GM18868 (cell line): ENCODE measurements around the gene TMCO1.
"Not testable (repeated sequence)": the region's sequence is repeated elsewhere in the genome, so short reads cannot be mapped to it uniquely, and the experiment has no call there.

ENCODE experiments used
- ATAC-seq: cut with Tn5 transposase; IDR thresholded peaks from one replicate; pipeline ENCODE4 v1.9.1; 2021; ENCODE audit warnings: mild to moderate bottlenecking, moderate library complexity; ENCODE audit not compliant: unreplicated experiment

Gene TMCO1, protein sequence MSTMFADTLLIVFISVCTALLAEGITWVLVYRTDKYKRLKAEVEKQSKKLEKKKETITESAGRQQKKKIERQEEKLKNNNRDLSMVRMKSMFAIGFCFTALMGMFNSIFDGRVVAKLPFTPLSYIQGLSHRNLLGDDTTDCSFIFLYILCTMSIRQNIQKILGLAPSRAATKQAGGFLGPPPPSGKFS

DNA sequence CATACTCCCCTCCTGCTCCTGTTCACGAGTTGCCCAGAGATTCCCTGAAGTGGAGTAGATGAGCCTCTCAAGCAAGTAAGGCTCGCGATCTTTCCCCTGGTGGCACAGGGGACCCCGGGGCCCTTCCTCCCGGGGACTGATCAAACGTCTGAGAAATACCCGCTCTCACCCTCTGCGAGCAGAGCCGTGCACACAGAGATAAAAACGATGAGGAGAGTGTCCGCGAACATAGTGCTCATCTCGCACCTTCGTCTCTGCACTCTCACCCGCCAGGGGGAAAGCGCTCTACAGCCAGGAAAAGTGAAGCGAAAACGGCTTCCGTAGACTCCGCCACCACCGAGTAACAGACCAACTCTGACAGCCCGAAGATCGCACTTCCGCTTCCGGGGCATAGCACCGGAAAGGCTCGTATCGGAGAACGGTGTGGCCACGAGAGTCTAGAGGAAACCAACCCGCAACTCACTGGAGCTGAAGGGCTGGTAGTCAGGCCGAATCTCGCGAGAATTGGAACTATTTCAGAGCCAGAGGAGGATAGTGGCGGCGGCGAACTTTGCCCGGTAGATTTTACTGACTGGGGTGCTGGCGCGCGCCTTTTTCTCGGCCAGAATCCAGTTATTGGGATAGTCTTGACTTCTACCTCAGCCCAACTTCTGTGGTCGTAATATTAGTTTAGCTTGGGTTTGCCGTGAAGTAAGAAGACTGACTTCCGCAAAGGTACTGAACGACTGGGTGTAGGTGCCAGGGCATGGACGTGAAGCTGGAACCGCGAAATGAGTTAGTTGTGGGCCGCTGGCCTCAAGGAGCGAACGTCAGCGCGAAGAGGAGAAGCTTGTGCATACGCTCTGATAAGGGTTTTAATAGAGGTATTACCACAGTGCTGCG, at the start of gene TMCO1:
TMCO1 (minus strand) TSS at position 356 of the 882 bp plus-strand sequence; CDS start at position 239, 117 bp downstream.
- peak; percentile 100 for ATAC-seq

DNA sequence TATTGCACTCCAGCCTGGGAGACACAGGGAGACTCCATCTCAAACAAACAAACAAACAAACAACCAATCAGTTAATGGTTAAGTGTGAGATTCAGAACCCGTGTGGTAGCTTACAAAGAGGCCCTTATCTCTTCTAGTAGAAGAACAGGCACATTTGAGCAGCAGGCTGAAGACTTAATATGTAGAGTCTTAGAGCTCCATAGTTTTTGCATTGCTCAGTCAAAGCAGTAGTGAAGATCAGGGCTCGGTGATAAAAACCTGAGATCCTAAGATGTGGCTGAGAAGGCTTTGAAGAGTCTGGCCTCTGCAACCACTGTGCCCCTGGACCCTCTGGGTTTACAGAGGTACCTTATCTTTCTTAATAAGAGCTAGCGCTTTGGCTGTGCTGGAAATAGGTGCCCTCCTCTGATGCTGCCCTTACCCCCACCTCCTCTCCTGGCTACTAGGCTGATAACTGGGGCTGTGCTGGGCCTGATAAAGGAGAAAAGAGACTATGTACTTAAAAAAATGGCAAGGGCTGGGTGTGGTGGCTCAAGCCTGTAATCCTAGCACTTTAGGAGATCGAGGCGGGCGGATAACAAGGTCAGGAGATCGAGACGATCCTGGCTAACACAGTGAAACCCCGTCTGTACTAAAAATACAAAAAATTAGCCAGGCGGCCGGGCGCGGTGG, 48.3 kb upstream of the TMCO1 start:
- no peak for ATAC-seq

GRCh38 chr1:165816157-165816556, 47.5 kb upstream of the TMCO1 start:
- ATAC-seq = no peak

DNA sequence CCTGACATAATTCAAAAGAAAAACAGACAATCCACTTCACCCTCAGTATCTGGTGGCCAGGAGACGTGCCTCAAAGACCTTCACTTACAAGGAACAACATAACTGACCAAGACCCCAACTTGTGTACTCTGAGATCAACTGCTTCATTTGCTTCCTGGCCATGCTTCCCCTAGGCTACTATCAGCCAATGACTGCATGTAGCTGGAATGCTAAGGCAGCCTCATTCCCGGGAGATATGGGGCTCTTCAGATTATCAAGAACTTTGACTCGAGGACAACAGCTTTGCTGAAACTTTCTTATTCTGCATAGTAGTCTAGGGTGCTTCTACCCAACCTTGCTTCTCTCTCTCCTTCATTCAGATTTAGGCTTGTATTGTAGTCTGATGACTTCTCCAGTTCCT, 47.1 kb upstream of the TMCO1 start:
- ATAC-seq = no peak

DNA sequence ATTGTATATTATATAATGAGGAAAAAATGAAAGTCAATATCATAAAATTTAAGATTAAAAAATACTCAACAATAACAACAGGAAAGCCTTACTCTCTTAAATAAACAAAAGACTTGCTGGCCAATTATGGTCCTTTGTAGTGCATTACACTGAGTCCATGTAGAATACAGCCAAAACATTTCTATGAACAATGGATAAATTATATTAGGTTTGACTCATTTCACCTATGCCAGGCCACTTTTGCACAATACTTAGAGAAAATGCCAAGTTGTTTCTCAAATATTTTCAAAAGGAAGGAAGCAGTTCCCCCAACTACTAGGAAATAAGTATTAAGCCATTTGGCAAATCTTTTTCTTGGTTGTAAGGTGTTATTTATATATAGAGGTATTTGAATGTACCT, 38.9 kb upstream of the TMCO1 start:
- ATAC-seq = no peak

GRCh38 chr1:165804513-165804912, 35.8 kb upstream of the TMCO1 start:
- not testable (repeated sequence) for ATAC-seq

- ATAC-seq = no peak
Measured at GRCh38 chr1:165799387-165799786, 30.7 kb upstream of the TMCO1 start.

DNA sequence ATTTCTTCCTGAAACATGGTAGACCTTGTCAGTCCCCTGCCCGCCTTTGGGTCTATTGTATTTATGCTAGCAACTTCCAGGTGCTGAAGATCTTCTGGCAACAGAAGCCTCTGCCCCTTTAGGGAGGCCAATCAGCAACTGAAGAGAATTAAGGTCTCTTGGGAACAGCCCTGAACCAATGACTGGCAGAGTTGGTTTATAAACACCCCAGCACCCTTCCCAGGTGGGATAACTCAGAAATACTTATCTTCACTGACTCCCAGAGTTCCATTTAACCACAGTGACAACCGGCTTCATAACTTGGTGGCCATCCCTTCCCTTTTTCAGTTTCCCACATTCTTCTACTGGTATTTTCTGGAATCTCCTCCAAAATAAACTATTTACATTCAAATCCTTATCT, 27.2 kb upstream of the TMCO1 start:
- no peak for ATAC-seq

DNA sequence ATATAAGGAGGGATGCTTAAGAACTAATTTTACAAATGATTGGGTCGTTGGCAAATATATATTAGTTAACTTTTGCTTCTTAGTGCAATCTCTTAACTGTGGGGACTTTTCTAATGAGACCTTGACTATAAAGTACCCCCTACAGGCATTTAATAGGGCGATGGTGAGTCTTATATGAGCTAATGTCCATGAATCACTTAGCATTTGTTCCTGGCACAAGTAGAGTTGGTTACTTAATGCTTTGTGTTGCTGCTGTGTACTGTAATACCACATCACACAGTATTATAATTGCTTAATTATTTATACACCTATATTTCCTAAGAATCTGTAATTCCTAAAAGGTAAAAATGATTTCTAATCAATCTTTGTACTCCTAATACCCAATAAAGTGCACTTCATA, 25.3 kb upstream of the TMCO1 start:
- no peak for ATAC-seq

- no peak for ATAC-seq
Measured at GRCh38 chr1:165787741-165788140, 19.1 kb upstream of the TMCO1 start.

GRCh38 chr1:165783519-165783918, 14.9 kb upstream of the TMCO1 start:
- ATAC-seq = not testable (repeated sequence)

GRCh38 chr1:165778197-165778596, 9.5 kb upstream of the TMCO1 start:
- ATAC-seq = not testable (repeated sequence)

- ATAC-seq = no peak
Measured at GRCh38 chr1:165773324-165773965, 4.8 kb upstream of the TMCO1 start.

- no peak for ATAC-seq
Measured at GRCh38 chr1:165772739-165773138, 4.1 kb upstream of the TMCO1 start.

GRCh38 chr1:165764277-165764676, 4.4 kb downstream of the TMCO1 start:
- no peak for ATAC-seq

DNA sequence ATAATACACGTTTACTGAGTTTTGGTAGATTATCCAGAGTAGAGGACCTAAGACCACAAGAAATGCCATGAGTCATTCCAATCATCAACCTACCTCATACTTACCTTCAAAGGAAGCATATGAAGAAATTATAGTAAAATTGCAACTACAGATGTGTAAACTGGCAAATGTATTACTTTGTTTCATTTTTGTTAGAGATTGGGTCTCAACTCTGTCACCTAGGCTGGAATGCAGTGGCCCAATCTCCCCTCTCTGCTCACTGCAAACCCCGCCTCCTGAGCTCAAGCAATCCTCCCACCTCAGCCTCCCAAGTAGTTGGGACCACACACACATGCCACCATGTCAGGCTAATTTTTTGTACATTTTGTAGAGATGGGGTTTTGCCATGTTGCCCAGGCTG, 5.2 kb downstream of the TMCO1 start:
- no peak for ATAC-seq

DNA sequence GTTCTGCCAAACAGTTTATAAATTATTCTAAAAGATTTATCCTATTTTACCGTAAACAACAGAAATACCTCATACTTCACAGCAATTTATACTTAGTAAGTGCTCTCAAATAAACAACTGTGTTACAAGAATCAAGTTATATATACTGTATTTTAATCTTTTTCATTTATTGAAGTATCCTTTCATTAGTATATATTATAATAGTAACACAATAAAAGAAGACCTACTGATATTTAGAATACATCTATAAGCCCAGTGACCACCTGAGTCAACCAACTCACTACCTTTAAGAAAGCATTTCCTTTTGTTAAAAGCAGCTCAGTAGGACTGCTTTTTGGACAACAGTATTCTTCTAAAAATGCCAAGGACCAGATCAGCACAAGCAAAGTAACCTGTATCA, 5.9 kb downstream of the TMCO1 start:
- no peak for ATAC-seq

DNA sequence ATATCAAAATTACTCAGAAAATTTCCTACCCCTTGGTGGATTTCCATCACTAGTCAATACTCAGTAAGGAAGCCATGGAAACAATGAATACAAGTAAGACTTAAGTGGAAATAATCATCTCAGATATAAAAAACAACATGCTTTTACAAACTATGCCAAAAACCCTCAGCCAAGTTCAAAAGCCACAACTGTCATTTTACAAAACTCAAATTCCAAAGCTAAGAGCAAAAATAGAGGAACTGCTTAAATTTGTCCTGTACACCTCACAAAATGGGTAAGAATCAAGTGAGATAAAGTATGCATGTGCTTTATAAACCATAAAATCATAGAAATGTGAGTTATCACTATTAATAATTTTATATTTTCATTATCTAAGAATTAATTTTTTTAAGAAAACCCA, 9.6 kb downstream of the TMCO1 start:
- no peak for ATAC-seq

- ATAC-seq = no peak
Measured at GRCh38 chr1:165755393-165756010, 13.2 kb downstream of the TMCO1 start.

DNA sequence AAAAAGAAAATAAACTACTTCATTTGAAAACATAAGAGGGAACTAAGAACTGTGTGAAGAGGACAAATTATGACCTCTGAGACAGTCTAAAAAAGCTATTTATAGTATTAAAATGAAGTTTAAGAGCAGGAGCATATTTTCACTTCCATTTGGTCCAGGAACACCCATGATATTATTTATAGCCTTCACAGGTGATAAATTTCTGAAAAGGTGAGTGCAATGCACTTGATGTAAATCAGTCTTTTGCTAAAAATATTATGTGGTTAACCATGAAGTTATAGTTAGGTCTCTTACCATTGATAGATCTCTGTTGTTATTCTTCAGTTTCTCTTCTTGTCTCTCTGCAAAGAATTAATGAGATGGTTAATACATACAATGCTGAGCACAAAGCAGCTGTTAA, 14.7 kb downstream of the TMCO1 start:
- peak; percentile 90 for ATAC-seq

GRCh38 chr1:165748550-165748949, 20.1 kb downstream of the TMCO1 start:
- no peak for ATAC-seq
